ENCODE data around the gene FAM3C.

- TF ChIP-seq POLR2A (IDR thresholded peaks at IDR 0.05; ENCODE audit: low read depth, low read length): no peak
- no peak for TF ChIP-seq POLR2AphosphoS5 (IDR thresholded peaks at IDR 0.05; ENCODE audit: low read depth, low read length)
- TF ChIP-seq SPI1 (IDR thresholded peaks at IDR 0.05; ENCODE audit: low read depth, low read length): no peak
- TF ChIP-seq TAF1 (IDR thresholded peaks at IDR 0.05; ENCODE audit: low read depth, low read length): no peak
- TF ChIP-seq PAX5 (IDR thresholded peaks at IDR 0.05; ENCODE audit: insufficient read depth, low read length, severe bottlenecking): no peak
- no peak for TF ChIP-seq POU2F2 (IDR thresholded peaks at IDR 0.05; ENCODE audit: low read depth, low read length)
Measured at GRCh38 chr7:121404348-121404747, 8.2 kb upstream of the FAM3C start.

All from GM12891 (cell line).